ENCODE measurements around the gene RETREG3. TPM values are rescaled to one million over a fixed set of nuclear protein-coding genes. Genes with fewer than 3 reads are reported as not detected.
A peak's percentile ranks its signal among the peaks of the same experiment; 100 is the strongest.

RETREG3 gene
- total RNA-seq, 4 donors from 2014 or later = 50.6 to 65.8 (median 54.4) TPM

DNA sequence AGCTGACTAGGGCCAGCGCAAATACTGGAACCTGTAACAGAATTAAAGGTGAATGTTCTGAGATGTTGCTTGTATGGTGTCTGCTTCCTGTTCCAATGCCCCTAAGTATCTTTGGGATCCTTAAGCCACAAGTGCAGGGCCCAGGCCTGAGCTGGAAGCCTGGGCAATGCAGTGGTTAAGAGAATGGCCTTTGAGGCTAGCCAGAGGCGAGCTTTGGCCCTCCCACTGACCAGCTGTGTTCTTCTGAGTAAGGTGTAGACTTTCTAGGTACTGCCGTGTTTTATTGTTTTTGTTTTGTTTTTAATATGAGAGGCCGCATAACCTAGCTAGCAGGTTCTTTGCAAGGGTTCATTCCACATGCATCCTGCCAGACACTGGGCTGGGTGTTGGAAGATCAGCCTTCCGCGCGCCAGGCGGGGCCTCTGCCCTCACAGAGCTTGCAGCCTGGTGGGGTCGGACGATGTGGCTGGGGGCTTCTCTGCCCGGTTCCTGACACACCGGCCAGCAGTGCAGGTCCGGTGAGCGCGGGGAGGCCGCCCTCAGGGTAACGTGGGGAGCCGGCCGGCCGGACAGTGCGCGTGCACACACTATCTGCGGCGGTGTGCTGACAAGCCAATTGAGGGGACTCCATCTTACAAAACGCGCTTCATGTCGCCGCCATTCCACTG is 42.8 kb downstream of the RETREG3 start:
- Histone ChIP-seq H3K4me1 (peaks cover 0 to 66% (median 38%) of the 10 kb centered on the region in 3 donors), H3K36me3 (peaks cover 0 to 59% of the 10 kb centered on the region in 2 donors), H3K4me3 (peak overlapping the region; percentile 82 to 91), H3K27ac (peak overlapping the region; percentile 90 to 98 (median 94)), H3K27me3 (no peaks in the 10 kb centered on the region), H3K9me3 (no peaks in the 10 kb centered on the region)
- WGBS, 2 donors (ENCODE audit: low coverage in 1 of 2) = 15 to 80% methylated on average over 1 to 8 of the region's 28 CpGs
- TF ChIP-seq POLR2A (IDR thresholded peaks at IDR 0.05) (no peak), EP300 (IDR thresholded peaks at IDR 0.05) (no peak), POLR2AphosphoS5 (IDR thresholded peaks at IDR 0.05) (no peak)
- TF ChIP-seq, protein P1, sequence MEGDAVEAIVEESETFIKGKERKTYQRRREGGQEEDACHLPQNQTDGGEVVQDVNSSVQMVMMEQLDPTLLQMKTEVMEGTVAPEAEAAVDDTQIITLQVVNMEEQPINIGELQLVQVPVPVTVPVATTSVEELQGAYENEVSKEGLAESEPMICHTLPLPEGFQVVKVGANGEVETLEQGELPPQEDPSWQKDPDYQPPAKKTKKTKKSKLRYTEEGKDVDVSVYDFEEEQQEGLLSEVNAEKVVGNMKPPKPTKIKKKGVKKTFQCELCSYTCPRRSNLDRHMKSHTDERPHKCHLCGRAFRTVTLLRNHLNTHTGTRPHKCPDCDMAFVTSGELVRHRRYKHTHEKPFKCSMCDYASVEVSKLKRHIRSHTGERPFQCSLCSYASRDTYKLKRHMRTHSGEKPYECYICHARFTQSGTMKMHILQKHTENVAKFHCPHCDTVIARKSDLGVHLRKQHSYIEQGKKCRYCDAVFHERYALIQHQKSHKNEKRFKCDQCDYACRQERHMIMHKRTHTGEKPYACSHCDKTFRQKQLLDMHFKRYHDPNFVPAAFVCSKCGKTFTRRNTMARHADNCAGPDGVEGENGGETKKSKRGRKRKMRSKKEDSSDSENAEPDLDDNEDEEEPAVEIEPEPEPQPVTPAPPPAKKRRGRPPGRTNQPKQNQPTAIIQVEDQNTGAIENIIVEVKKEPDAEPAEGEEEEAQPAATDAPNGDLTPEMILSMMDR (IDR thresholded peaks at IDR 0.05) = no peak
- no peak for ATAC-seq

GRCh38 chr17:42565523-42566214 is 43.5 kb downstream of the RETREG3 start:
- no peak overlapping the region for H3K4me3 ChIP-seq
- peaks cover 0 to 73% (median 41%) of the 10 kb centered on the region in 3 donors for H3K4me1 ChIP-seq
- no peak for TF ChIP-seq POLR2AphosphoS5 (IDR thresholded peaks at IDR 0.05)
- no peak for TF ChIP-seq POLR2A (IDR thresholded peaks at IDR 0.05)
- no peak for TF ChIP-seq EP300 (IDR thresholded peaks at IDR 0.05)
- TF ChIP-seq, protein P1 (IDR thresholded peaks at IDR 0.05) = no peak
- no peaks in the 10 kb centered on the region for H3K27me3 ChIP-seq
- ATAC-seq = no peak
- H3K27ac ChIP-seq = peak overlapping the region in 3 of 4 donors; percentile 94 to 98 (median 95)
- 82 to 87% methylated on average over 5 to 7 of the region's 16 CpGs for WGBS, 2 donors (ENCODE audit: low coverage in 1 of 2)
- peaks cover 0 to 52% of the 10 kb centered on the region in 2 donors for H3K36me3 ChIP-seq
- H3K9me3 ChIP-seq = no peaks in the 10 kb centered on the region

DNA sequence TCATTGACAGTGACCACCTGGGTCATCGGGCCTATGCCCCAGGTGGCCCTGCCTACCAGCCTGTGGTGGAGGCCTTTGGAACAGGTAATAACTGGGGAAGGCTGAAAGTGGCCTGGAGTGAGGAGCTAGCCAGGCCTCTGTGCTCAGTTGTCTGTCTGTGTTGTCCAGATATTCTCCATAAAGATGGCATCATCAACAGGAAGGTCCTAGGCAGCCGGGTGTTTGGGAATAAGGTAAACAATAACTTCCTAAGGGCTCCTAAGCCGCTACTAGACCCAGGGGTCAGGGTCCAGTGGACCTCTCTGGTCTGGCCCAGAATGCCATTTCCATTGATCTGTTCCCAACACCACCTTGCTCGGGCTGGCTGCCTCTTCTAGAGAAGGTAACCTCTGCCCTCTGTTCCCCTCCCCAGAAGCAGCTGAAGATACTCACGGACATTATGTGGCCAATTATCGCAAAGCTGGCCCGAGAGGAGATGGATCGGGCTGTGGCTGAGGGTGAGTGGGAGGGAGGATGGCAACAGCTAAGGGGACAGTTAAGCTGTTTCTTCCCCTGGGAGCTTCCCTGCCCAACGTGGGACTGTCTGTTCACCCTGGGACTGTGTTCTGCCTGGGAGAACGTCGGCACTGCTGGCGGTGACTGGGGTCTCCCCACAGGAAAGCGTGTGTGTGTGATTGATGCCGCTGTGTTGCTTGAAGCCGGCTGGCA is 44.2 kb downstream of the RETREG3 start:
- no peak for ATAC-seq
- Histone ChIP-seq H3K27ac (peak overlapping the region in 2 of 4 donors; percentile 85 to 95), H3K4me1 (peaks cover 0 to 79% (median 41%) of the 10 kb centered on the region in 3 donors), H3K27me3 (no peaks in the 10 kb centered on the region), H3K36me3 (peaks cover 0 to 45% of the 10 kb centered on the region in 2 donors), H3K9me3 (no peaks in the 10 kb centered on the region), H3K4me3 (no peak overlapping the region)
- no peak for TF ChIP-seq POLR2AphosphoS5 (IDR thresholded peaks at IDR 0.05)
- TF ChIP-seq, protein P1 (IDR thresholded peaks at IDR 0.05) = no peak
- no peak for TF ChIP-seq POLR2A (IDR thresholded peaks at IDR 0.05)
- no peak for TF ChIP-seq EP300 (IDR thresholded peaks at IDR 0.05)
- 90 to 93% methylated on average over 2 of the region's 15 CpGs for WGBS, 2 donors (ENCODE audit: low coverage in 1 of 2)

- H3K27me3 ChIP-seq = no peaks in the 10 kb centered on the region
- no peaks in the 10 kb centered on the region for H3K9me3 ChIP-seq
- no peak overlapping the region for H3K4me3 ChIP-seq
- H3K36me3 ChIP-seq = peaks cover 0 to 35% of the 10 kb centered on the region in 2 donors
- no peak for ATAC-seq
- H3K4me1 ChIP-seq = peaks cover 0 to 76% (median 41%) of the 10 kb centered on the region in 3 donors
- H3K27ac ChIP-seq = peak overlapping the region in 2 of 4 donors; percentile 4 to 85
- 71% methylated on average over 2 of the region's 9 CpGs; no CpG with 5 or more reads in 1 of the 2 donors for WGBS, 2 donors (ENCODE audit: low coverage in 1 of 2)
- TF ChIP-seq POLR2A (IDR thresholded peaks at IDR 0.05) (no peak), EP300 (IDR thresholded peaks at IDR 0.05) (no peak), POLR2AphosphoS5 (IDR thresholded peaks at IDR 0.05) (no peak)
- TF ChIP-seq, protein P1 (IDR thresholded peaks at IDR 0.05) = no peak
Observed at GRCh38 chr17:42563950-42564349, 45.2 kb downstream of the RETREG3 start.
